Endothelial cell of umbilical vein (primary cell): ENCODE measurements around the gene SNAP23. TPM values are rescaled to one million over a fixed set of nuclear protein-coding genes. Genes with fewer than 3 reads are reported as not detected.

ENCODE experiments used
- BruUV-seq: library from RNA; stranded (reverse); fragments of 400-500 nt; replicated peaks from 2 replicates; lab custom pipeline; 2021; lab: Mats Ljungman, UMichigan
- CTCF ChIA-PET: fragments of 300-600, 350-600 bp; sonication (Branson Sonifier 250); formaldehyde crosslinking; loops from one replicate; lab custom pipeline; 2021; ENCODE audit warnings: antibody characterized with exemption, inconsistent platforms; lab: Charles Lee
- POLR2A ChIA-PET: fragments of 300-600, 350-600 bp; sonication (Branson Sonifier 250); formaldehyde crosslinking; loops from one replicate; lab custom pipeline; 2021; ENCODE audit warnings: antibody characterized with exemption, inconsistent platforms; lab: Charles Lee
- DNase-seq: peaks from one replicate; pipeline ENCODE4 v3.0.0-alpha.2; 2011; ENCODE audit warnings: low read depth, low spot score
- FAIRE-seq: peaks from 2 replicates; lab custom pipeline; 2011; peaks lifted over from hg19 to GRCh38; lab: Jason Lieb, UNC
- H2AFZ ChIP-seq: 2 replicates; pipeline ENCODE4 v1.6.0; 2012; ENCODE audit warnings: low read depth, low read length, control low read depth, inconsistent platforms
- H3K27ac ChIP-seq: 2 replicates; pipeline ENCODE4 v1.5.1; 2011; ENCODE audit warnings: low read depth, mild to moderate bottlenecking, control low read depth, low read length, moderate library complexity; ENCODE audit not compliant: insufficient read depth
- H3K27me3 ChIP-seq, 2 experiments: 2 replicates each; pipeline versions ENCODE4 v1.6.0 to v1.6.1; 2011; ENCODE audit warnings: low read length in 2 of 2, mixed read lengths in 1 of 2; ENCODE audit not compliant: control insufficient read depth in 2 of 2, insufficient read depth in 2 of 2
- H3K36me3 ChIP-seq, 2 experiments: 2 replicates in 1 of 2; 3 replicates in 1 of 2; pipeline ENCODE4 v1.5.1; 2011; ENCODE audit warnings: low read length in 2 of 2, mild to moderate bottlenecking in 1 of 2, moderate library complexity in 1 of 2; ENCODE audit not compliant: control insufficient read depth in 2 of 2, insufficient read depth in 2 of 2; ENCODE audit errors: extremely low read depth in 1 of 2
- H3K4me1 ChIP-seq: 3 replicates; pipeline ENCODE4 v1.5.1; 2011; ENCODE audit warnings: mild to moderate bottlenecking, low read length; ENCODE audit not compliant: control insufficient read depth, insufficient read depth; ENCODE audit errors: extremely low read depth
- H3K4me2 ChIP-seq: 2 replicates; pipeline ENCODE4 v1.6.1; 2011; ENCODE audit warnings: low read length, control low read depth, mixed read lengths; ENCODE audit not compliant: insufficient read depth
- H3K4me3 ChIP-seq, 3 experiments: fragments of 200-600 bp in 1 of 3; sonication (generic), shearing (Covaris generic) in 1 of 3; replicated peaks in 1 of 3; 2 replicates each; pipeline ENCODE4 v1.5.1; 2011 to 2016; ENCODE audit warnings: control low read depth in 3 of 3, low read length in 3 of 3, mild to moderate bottlenecking in 2 of 3, inconsistent platforms in 1 of 3, low read depth in 1 of 3, moderate library complexity in 1 of 3; ENCODE audit not compliant: insufficient read depth in 1 of 3
- H3K79me2 ChIP-seq: 2 replicates; pipeline ENCODE4 v1.6.0; 2012; ENCODE audit warnings: low read length, inconsistent platforms; ENCODE audit not compliant: control insufficient read depth, insufficient read depth
- H3K9ac ChIP-seq: replicated peaks from 2 replicates; pipeline ENCODE3; 2011; ENCODE audit warnings: low read length, control low read depth; ENCODE audit not compliant: insufficient read depth; ENCODE audit errors: extremely low read depth
- H3K9me1 ChIP-seq: replicated peaks from 3 replicates; pipeline ENCODE4 v1.6.0; 2011; ENCODE audit warnings: mild to moderate bottlenecking, low read length; ENCODE audit not compliant: control insufficient read depth, insufficient read depth; ENCODE audit errors: extremely low read depth
- H3K9me3 ChIP-seq: replicated peaks from 2 replicates; pipeline ENCODE4 v1.5.1; 2012; ENCODE audit warnings: low read length, inconsistent platforms; ENCODE audit not compliant: control insufficient read depth, insufficient read depth
- H4K20me1 ChIP-seq: replicated peaks from 2 replicates; pipeline ENCODE3; 2011; ENCODE audit warnings: mild to moderate bottlenecking, low read length; ENCODE audit not compliant: control insufficient read depth, insufficient read depth; ENCODE audit errors: extremely low read depth
- CTCF ChIP-seq, 2 donors: IDR thresholded peaks; 1 replicate in 1 of 2; 2 replicates in 1 of 2; pipeline ENCODE4 v1.5.1; 2011; ENCODE audit warnings: low read length in 2 of 2, mild to moderate bottlenecking in 2 of 2, moderate library complexity in 2 of 2, control low read depth in 1 of 2, inconsistent platforms in 1 of 2, low read depth in 1 of 2; ENCODE audit not compliant: insufficient read depth in 1 of 2; ENCODE audit errors: extremely low read depth in 1 of 2
- EZH2 ChIP-seq: IDR thresholded peaks from 2 replicates; pipeline ENCODE4 v1.6.1; 2012; ENCODE audit warnings: borderline replicate concordance, low read depth, mild to moderate bottlenecking, moderate library complexity, low read length, inconsistent platforms; ENCODE audit not compliant: severe bottlenecking
- JUN ChIP-seq: IDR thresholded peaks from 2 replicates; pipeline ENCODE4 v1.6.1; 2011; ENCODE audit warnings: borderline replicate concordance, low read depth; ENCODE audit not compliant: insufficient read length, insufficient read depth
- POLR2A ChIP-seq: IDR thresholded peaks from 2 replicates; pipeline ENCODE4 v1.6.1; 2012; ENCODE audit warnings: low read depth, mild to moderate bottlenecking, control low read depth, low read length
- POLR2AphosphoS5 ChIP-seq: IDR thresholded peaks from 2 replicates; pipeline ENCODE4 v1.6.1; 2012; ENCODE audit warnings: low read depth, mild to moderate bottlenecking, control low read depth, low read length, moderate library complexity; ENCODE audit not compliant: insufficient read depth
- dilution Hi-C: fragments of 300-500 bp; cut with MboI; formaldehyde crosslinking; loops from one replicate; pipeline ENCODE4 v1.15.0; 2019; ENCODE audit warnings: low sequenced_read_pairs; ENCODE audit not compliant: extremely low pct_ligation_motif_present
- intact Hi-C: fragments of 100-400 bp; cut with micrococcal nuclease; formaldehyde crosslinking; loops from one replicate; pipeline ENCODE4 v1.10.0; 2022
- polyA plus RNA-seq, 4 experiments: library from polyadenylated mRNA; depleted of rRNA in 3 of 4; stranded (reverse) in 3 of 4; unstranded in 1 of 4; fragments of >200 nt; gene quantifications; 2 replicates each; pipeline versions ENCODE4 v1.2.1 to v1.2.3, GENCODE V29; 2011 to 2012; ENCODE audit warnings: missing spikeins in 1 of 4
- total RNA-seq: library from RNA; stranded (reverse); gene quantifications from 2 replicates; pipeline ENCODE4 v1.2.3, GENCODE V29; 2021

The SNAP23 gene
- total and polyA plus RNA-seq, 2 donors (not counting 3 experiments of a cell fraction or from before 2014, with no cell fraction given): 141 to 152 TPM

DNA sequence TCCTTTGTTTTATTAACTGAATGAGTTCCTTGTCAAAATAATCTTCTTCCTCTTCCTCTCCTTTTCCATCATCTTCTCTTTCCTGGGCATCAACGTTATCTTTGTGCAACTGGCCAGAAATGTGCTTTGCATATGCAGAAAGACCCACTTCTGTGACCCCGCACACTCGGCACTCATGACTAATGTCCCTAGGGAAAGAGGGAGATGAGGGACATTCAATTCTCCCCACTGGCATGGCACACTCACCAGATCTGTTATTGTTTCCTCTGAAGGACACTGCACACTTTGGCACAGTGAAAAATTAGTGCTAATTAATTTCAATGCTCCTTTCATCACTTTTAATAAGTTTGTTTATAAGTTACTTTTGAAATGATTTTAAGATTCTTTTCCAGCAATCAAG lies 38.5 kb upstream of the SNAP23 start:
- Histone ChIP-seq H3K9me3 (no peaks in the 10 kb centered on the region), H3K4me3 (no peak overlapping the region), H3K4me2 (peak overlapping the region; percentile 55), H3K9me1 (no peaks in the 10 kb centered on the region), H3K27me3 (no peaks in the 10 kb centered on the region), H3K79me2 (peaks cover 23% of the 10 kb centered on the region), H3K9ac (peak overlapping the region; percentile 54), H4K20me1 (no peaks in the 10 kb centered on the region), H3K36me3 (no peaks in the 10 kb centered on the region), H3K4me1 (peaks cover 19% of the 10 kb centered on the region), H3K27ac (peak overlapping the region; percentile 57), H2AFZ (no peak overlapping the region)
- dilution Hi-C loops: no loop called here
- ChIA-PET CTCF (interaction anchor here (0.5 to 1.5 kb wide), 5 partner anchors 13 to 38 kb away, joined by 3 read pairs; no protein-coding TSS in a partner anchor), POLR2A (no interaction called here)
- FAIRE-seq: peak; percentile 53
- TF ChIP-seq POLR2AphosphoS5: no peak
- no peak for TF ChIP-seq CTCF (IDR thresholded peaks at IDR 0.05; ENCODE audit: extremely low read depth in 1 of 2, insufficient read depth in 1 of 2, low read depth in 1 of 2, low read length in 2 of 2)
- TF ChIP-seq POLR2A: no peak
- TF ChIP-seq JUN: no peak
- no peak for TF ChIP-seq EZH2
- DNase-seq: no peak
- intact Hi-C loops: no loop called here
- BruUV-seq: no TSS peak
